SK-N-SH treated with all-trans-retinoic acid at 6 μM for 48 hours (cell line): ENCODE data around the gene LARGE1.

Experiments
- ATAC-seq: fragments of 200-7000 bp; cut with Tn5 transposase; 3 replicates; pipeline ENCODE4 v1.9.1; 2020; ENCODE audit warnings: mild to moderate bottlenecking, moderate library complexity
- ARNTL ChIP-seq: fragments of 450-650 bp; formaldehyde crosslinking; IDR thresholded peaks from 2 replicates; pipeline ENCODE4 v1.5.0; 2020; ENCODE audit warnings: low read depth, mild to moderate bottlenecking, moderate library complexity, borderline replicate concordance
- CSDC2 ChIP-seq: fragments of 250-450 bp; sonication (Bioruptor Pico); IDR thresholded peaks from 2 replicates; pipeline ENCODE4 v1.5.0; 2020; ENCODE audit warnings: mild to moderate bottlenecking, moderate library complexity
- CSRNP3 ChIP-seq: fragments of 250-450 bp; sonication (Bioruptor Pico); IDR thresholded peaks from 2 replicates; pipeline ENCODE4 v1.5.1; 2021; ENCODE audit warnings: mild to moderate bottlenecking, moderate library complexity
- GLIS3 ChIP-seq: fragments of 250-450 bp; sonication (Bioruptor Pico); IDR thresholded peaks from 2 replicates; pipeline ENCODE4 v1.5.0; 2020; ENCODE audit warnings: mild to moderate bottlenecking, moderate library complexity
- OSR1 ChIP-seq: fragments of 250-450 bp; sonication (Bioruptor Pico); IDR thresholded peaks from 2 replicates; pipeline ENCODE4 v1.8.0; 2022; ENCODE audit warnings: moderate library complexity, mild to moderate bottlenecking, inconsistent platforms
- PATZ1 ChIP-seq: fragments of 250-450 bp; sonication (Bioruptor Pico); IDR thresholded peaks from 2 replicates; pipeline ENCODE4 v1.8.0; 2020; ENCODE audit warnings: mild to moderate bottlenecking, moderate library complexity, borderline replicate concordance
- POU6F1 ChIP-seq: fragments of 250-450 bp; sonication (Bioruptor Pico); IDR thresholded peaks from 2 replicates; pipeline ENCODE4 v1.8.0; 2021; ENCODE audit warnings: low read depth, mild to moderate bottlenecking, moderate library complexity, borderline replicate concordance
- PPARA ChIP-seq: fragments of 250-450 bp; sonication (Bioruptor Pico); IDR thresholded peaks from 2 replicates; pipeline ENCODE4 v1.5.0; 2020; ENCODE audit warnings: mild to moderate bottlenecking, borderline replicate concordance
- RARB ChIP-seq: fragments of 250-450 bp; sonication (Bioruptor Pico); IDR thresholded peaks from 2 replicates; pipeline ENCODE4 v1.8.0; 2021; ENCODE audit warnings: mild to moderate bottlenecking, moderate library complexity
- SNAI2 ChIP-seq: fragments of 250-450 bp; sonication (Bioruptor Pico); IDR thresholded peaks from 2 replicates; pipeline ENCODE4 v1.5.0; 2020; ENCODE audit warnings: mild to moderate bottlenecking, moderate library complexity
- TCF4 ChIP-seq: fragments of 250-450 bp; sonication (Bioruptor Pico); IDR thresholded peaks from 2 replicates; pipeline ENCODE4 v1.8.0; 2021; ENCODE audit warnings: mild to moderate bottlenecking, moderate library complexity, borderline replicate concordance
- TOX ChIP-seq: fragments of 250-450 bp; sonication (Bioruptor Pico); IDR thresholded peaks from 2 replicates; pipeline ENCODE4 v1.8.0; 2021; ENCODE audit warnings: mild to moderate bottlenecking, moderate library complexity, borderline replicate concordance
- TSHZ2 ChIP-seq: fragments of 250-450 bp; sonication (Bioruptor Pico); IDR thresholded peaks from 2 replicates; pipeline ENCODE4 v1.5.0; 2020; ENCODE audit warnings: mild to moderate bottlenecking, moderate library complexity
- ZC3H10 ChIP-seq: fragments of 250-450 bp; sonication (Bioruptor Pico); IDR thresholded peaks from 2 replicates; pipeline ENCODE4 v1.5.1; 2021; ENCODE audit warnings: mild to moderate bottlenecking, moderate library complexity
- ZFP3 ChIP-seq: fragments of 250-450 bp; sonication (Bioruptor Pico); IDR thresholded peaks from 2 replicates; pipeline ENCODE4 v1.5.0; 2020; ENCODE audit warnings: mild to moderate bottlenecking, moderate library complexity
- ZFP30 ChIP-seq: fragments of 450-650 bp; formaldehyde crosslinking; IDR thresholded peaks from 2 replicates; pipeline ENCODE4 v1.5.0; 2022; ENCODE audit warnings: mild to moderate bottlenecking, moderate library complexity
- ZNF565 ChIP-seq: fragments of 450-650 bp; formaldehyde crosslinking; conservative IDR thresholded peaks from 2 replicates; pipeline ENCODE4 v1.5.0; 2020; ENCODE audit warnings: low read depth, mild to moderate bottlenecking, moderate library complexity
- ZNF70 ChIP-seq: fragments of 450-650 bp; formaldehyde crosslinking; IDR thresholded peaks from 2 replicates; pipeline ENCODE4 v1.5.0; 2020; ENCODE audit warnings: mild to moderate bottlenecking, moderate library complexity
- ZNF8 ChIP-seq: fragments of 450-650 bp; formaldehyde crosslinking; IDR thresholded peaks from 2 replicates; pipeline ENCODE4 v1.5.0; 2020; ENCODE audit warnings: mild to moderate bottlenecking, moderate library complexity

The LARGE1 gene

GRCh38 chr22:33688903-33689302, 231.4 kb downstream of the LARGE1 start:
- ATAC-seq, result no peak
- TF ChIP-seq OSR1 (CRISPR knock-in tag), result no peak
- TF ChIP-seq ZNF8 (CRISPR knock-in tag), result no peak
- TF ChIP-seq RARB, result no peak
- TF ChIP-seq PPARA (CRISPR knock-in tag), result no peak
- TF ChIP-seq ZC3H10 (CRISPR knock-in tag), result no peak
- TF ChIP-seq, all 23 proteins: peak for 0

GRCh38 chr22:33687464-33687863, 232.8 kb downstream of the LARGE1 start:
- ATAC-seq, result no peak
- no peak for TF ChIP-seq TSHZ2 (CRISPR knock-in tag)
- no peak for TF ChIP-seq CSDC2
- no peak for TF ChIP-seq POU6F1 (CRISPR knock-in tag)
- no peak for TF ChIP-seq PATZ1 (CRISPR knock-in tag)
- no peak for TF ChIP-seq ARNTL (CRISPR knock-in tag)
- no peak for TF ChIP-seq ZFP3
- no peak for TF ChIP-seq PPARA (CRISPR knock-in tag)
- TF ChIP-seq RARB, result no peak
- TF ChIP-seq TOX (CRISPR knock-in tag), result no peak
- TF ChIP-seq ZNF8 (CRISPR knock-in tag), result no peak

GRCh38 chr22:33684087-33684486, 236.2 kb downstream of the LARGE1 start:
- no peak for ATAC-seq
- TF ChIP-seq SNAI2 (CRISPR knock-in tag), result no peak
- TF ChIP-seq TSHZ2 (CRISPR knock-in tag), result no peak
- no peak for TF ChIP-seq ARNTL (CRISPR knock-in tag)
- TF ChIP-seq ZNF565 (CRISPR knock-in tag), result no peak

- ATAC-seq, result no peak
- no peak for TF ChIP-seq GLIS3 (CRISPR knock-in tag)
- no peak for TF ChIP-seq TOX (CRISPR knock-in tag)
- TF ChIP-seq PATZ1 (CRISPR knock-in tag), result no peak
- TF ChIP-seq CSRNP3 (CRISPR knock-in tag), result no peak
- TF ChIP-seq TSHZ2 (CRISPR knock-in tag), result no peak
- TF ChIP-seq ZNF565 (CRISPR knock-in tag), result no peak
- no peak for TF ChIP-seq TCF4 (CRISPR knock-in tag)
- TF ChIP-seq ARNTL (CRISPR knock-in tag), result no peak
- TF ChIP-seq ZFP30 (CRISPR knock-in tag), result no peak
- no peak for TF ChIP-seq RARB
- no peak for TF ChIP-seq ZNF70
- no peak for TF ChIP-seq ZC3H10 (CRISPR knock-in tag)
Observed at GRCh38 chr22:33682927-33683326, 237.3 kb downstream of the LARGE1 start.
